Measurements from ENCODE around the gene HIRA.
"Not testable (repeated sequence)": the region's sequence is repeated elsewhere in the genome, so short reads cannot be mapped to it uniquely, and the experiment has no call there.

HIRA gene

GRCh38 chr22:19376247-19376646 lies 55.3 kb downstream of the HIRA start:
- no peak for DNase-seq

- DNase-seq: no peak
Observed at GRCh38 chr22:19375435-19375834, 56.1 kb downstream of the HIRA start.

GRCh38 chr22:19374410-19374809 lies 57.1 kb downstream of the HIRA start:
- no peak for DNase-seq

GRCh38 chr22:19373450-19373849 lies 58.1 kb downstream of the HIRA start:
- no peak for DNase-seq

- DNase-seq: no peak
Observed at GRCh38 chr22:19371893-19372292, 59.6 kb downstream of the HIRA start.

GRCh38 chr22:19368876-19369275 lies 62.7 kb downstream of the HIRA start:
- DNase-seq: no peak

- DNase-seq: no peak
Observed at GRCh38 chr22:19367763-19368367, 63.7 kb downstream of the HIRA start.

GRCh38 chr22:19363541-19363940 lies 68.0 kb downstream of the HIRA start:
- DNase-seq: not testable (repeated sequence)

- DNase-seq: no peak
Observed at GRCh38 chr22:19361501-19362103, 69.9 kb downstream of the HIRA start.

GRCh38 chr22:19360862-19361261 lies 70.7 kb downstream of the HIRA start:
- DNase-seq: no peak

GRCh38 chr22:19360300-19360792 lies 71.2 kb downstream of the HIRA start:
- DNase-seq: no peak

GRCh38 chr22:19359554-19360299 lies 71.8 kb downstream of the HIRA start:
- no peak for DNase-seq

- DNase-seq: no peak
Observed at GRCh38 chr22:19358703-19359553, 72.6 kb downstream of the HIRA start.

- no peak for DNase-seq
Observed at GRCh38 chr22:19358195-19358594, 73.3 kb downstream of the HIRA start.

GRCh38 chr22:19357270-19358105 lies 74.0 kb downstream of the HIRA start:
- DNase-seq: no peak

- DNase-seq: no peak
Observed at GRCh38 chr22:19356708-19357269, 74.7 kb downstream of the HIRA start.

GRCh38 chr22:19355413-19356157 lies 75.9 kb downstream of the HIRA start:
- no peak for DNase-seq

- DNase-seq: no peak
Observed at GRCh38 chr22:19354201-19354600, 77.3 kb downstream of the HIRA start.

GRCh38 chr22:19353363-19354131 lies 78.0 kb downstream of the HIRA start:
- DNase-seq: no peak

- DNase-seq: no peak
Observed at GRCh38 chr22:19352766-19353165, 78.8 kb downstream of the HIRA start.
